Liver (tissue), 9 donors: ENCODE results near the gene AUNIP. TPM values are rescaled to one million over a fixed set of nuclear protein-coding genes. Genes with fewer than 3 reads are reported as not detected.

Source experiments
- DNase-seq: peaks from one replicate; pipeline ENCODE4 v3.0.0-alpha.2; 2017; ENCODE audit warnings: low spot score
- H3K27ac ChIP-seq, 2 donors: one replicate each; pipeline ENCODE4 v1.7.0; 2013; ENCODE audit warnings: inconsistent platforms in 2 of 2, low read length in 2 of 2, control low read depth in 1 of 2, low read depth in 1 of 2, mild to moderate bottlenecking in 1 of 2
- H3K27me3 ChIP-seq, 4 donors: one replicate each; pipeline versions ENCODE4 v1.6.1 to v1.7.0; 2013; ENCODE audit warnings: low read length in 3 of 4, inconsistent platforms in 1 of 4, mild to moderate bottlenecking in 1 of 4, moderate library complexity in 1 of 4; ENCODE audit not compliant: control insufficient read depth in 4 of 4, insufficient read depth in 4 of 4
- H3K36me3 ChIP-seq, 4 donors: one replicate each; pipeline versions ENCODE4 v1.6.1 to v1.7.0; 2013; ENCODE audit warnings: low read length in 3 of 4, mild to moderate bottlenecking in 3 of 4, low read depth in 1 of 4, moderate library complexity in 1 of 4; ENCODE audit not compliant: control insufficient read depth in 4 of 4, insufficient read depth in 3 of 4
- H3K4me1 ChIP-seq, 4 donors: one replicate each; pipeline versions ENCODE4 v1.6.1 to v1.7.0; 2013; ENCODE audit warnings: low read length in 3 of 4, mild to moderate bottlenecking in 3 of 4, moderate library complexity in 1 of 4; ENCODE audit not compliant: control insufficient read depth in 4 of 4, insufficient read depth in 4 of 4
- H3K4me3 ChIP-seq, 3 donors: one replicate each; pipeline versions ENCODE4 v1.6.1 to v1.7.0; 2013; ENCODE audit warnings: low read length in 3 of 3, control low read depth in 1 of 3, low read depth in 1 of 3, mild to moderate bottlenecking in 1 of 3
- H3K9ac ChIP-seq, 2 donors: one replicate each; pipeline ENCODE4 v1.7.0; 2013; ENCODE audit warnings: low read length in 2 of 2, mild to moderate bottlenecking in 2 of 2, moderate library complexity in 2 of 2, control low read depth in 1 of 2, low read depth in 1 of 2
- H3K9me3 ChIP-seq, 4 donors: one replicate each; pipeline versions ENCODE4 v1.6.1 to v1.7.0; 2013; ENCODE audit warnings: low read length in 3 of 4; ENCODE audit not compliant: control insufficient read depth in 4 of 4
- EGR1 ChIP-seq, 2 donors: IDR thresholded peaks; 2 replicates each; pipeline ENCODE4 v1.6.1; 2016 to 2018; ENCODE audit warnings: antibody characterized with exemption in 2 of 2, low read depth in 2 of 2
- FOXA1 ChIP-seq: IDR thresholded peaks from 2 replicates; pipeline ENCODE4 v1.6.1; 2016; ENCODE audit warnings: antibody characterized with exemption
- GABPA ChIP-seq, 2 donors: IDR thresholded peaks in 1 of 2; conservative IDR thresholded peaks in 1 of 2; 2 replicates each; pipeline ENCODE4 v1.6.1; 2016; ENCODE audit warnings: antibody characterized with exemption in 2 of 2, mild to moderate bottlenecking in 1 of 2, moderate library complexity in 1 of 2
- HNF4G ChIP-seq: IDR thresholded peaks from 2 replicates; pipeline ENCODE4 v1.6.1; 2016; ENCODE audit warnings: antibody characterized with exemption
- JUND ChIP-seq, 2 donors: IDR thresholded peaks; 2 replicates each; pipeline ENCODE4 v1.6.1; 2016; ENCODE audit warnings: antibody characterized with exemption in 2 of 2
- MAX ChIP-seq: IDR thresholded peaks from 2 replicates; pipeline ENCODE4 v1.6.1; 2016; ENCODE audit warnings: antibody characterized with exemption
- RAD21 ChIP-seq, 2 donors: IDR thresholded peaks; 2 replicates each; pipeline ENCODE4 v1.6.1; 2016; ENCODE audit warnings: antibody characterized with exemption in 2 of 2, mild to moderate bottlenecking in 2 of 2
- REST ChIP-seq: IDR thresholded peaks from 2 replicates; pipeline ENCODE4 v1.6.1; 2016; ENCODE audit warnings: antibody characterized with exemption, mild to moderate bottlenecking
- RXRA ChIP-seq, 2 donors: IDR thresholded peaks; 2 replicates each; pipeline ENCODE4 v1.6.1; 2017 to 2018; ENCODE audit warnings: antibody characterized with exemption in 2 of 2, mild to moderate bottlenecking in 1 of 2
- SP1 ChIP-seq: IDR thresholded peaks from 2 replicates; pipeline ENCODE4 v1.6.1; 2018; ENCODE audit warnings: antibody characterized with exemption, mild to moderate bottlenecking
- TAF1 ChIP-seq: conservative IDR thresholded peaks from 2 replicates; pipeline ENCODE4 v1.6.1; 2016; ENCODE audit warnings: antibody characterized with exemption, mild to moderate bottlenecking
- YY1 ChIP-seq: IDR thresholded peaks from 2 replicates; pipeline ENCODE4 v1.6.1; 2016; ENCODE audit warnings: antibody characterized with exemption, mild to moderate bottlenecking
- ZBTB33 ChIP-seq: IDR thresholded peaks from 2 replicates; pipeline ENCODE4 v1.6.1; 2016; ENCODE audit warnings: antibody characterized with exemption
- WGBS: extraction: QIAGEN DNeasy Blood & Tissue Kit; methylation state at CpG from one replicate; pipeline ENCODE4 v1.1.7; 2013; 5-methylcytosine and 5-hydroxymethylcytosine counted together
- polyA plus RNA-seq, 2 donors: library from polyadenylated mRNA; stranded (reverse) in 1 of 2; unstranded in 1 of 2; fragments of 200-250 nt in 1 of 2; fragments of >200 nt in 1 of 2; fragmentation: Nextera tagmentation in 1 of 2; extraction: Ambion mirVana in 1 of 2; gene quantifications; one replicate each; pipeline versions ENCODE4 v1.2.1 to v1.2.3, GENCODE V29; 2013 to 2015
- total RNA-seq, 2 donors: library from RNA; depleted of rRNA; stranded (reverse); fragments of >200 nt; gene quantifications; one replicate each; pipeline ENCODE4 v1.2.3, GENCODE V29; 2014
- donor health status: healthy.
- donor health status: healthy.
- donor health status: healthy.
- donor health status: healthy.
- donor health status: healthy.

AUNIP gene
- total and polyA plus RNA-seq, 4 donors, result 0.18 to 9.0 (median 0.56) TPM; not detected in 1

GRCh38 chr1:25832336-25833037, 26.8 kb downstream of the AUNIP start:
- DNase-seq, result no peak

GRCh38 chr1:25831569-25832196, 27.6 kb downstream of the AUNIP start:
- H3K27me3 ChIP-seq, result no peaks in the 10 kb centered on the region
- TF ChIP-seq HNF4G, result no peak
- no peak for TF ChIP-seq SP1
- no peak for TF ChIP-seq EGR1 (IDR thresholded peaks at IDR 0.05; ENCODE audit: low read depth in 2 of 2)
- H3K4me3 ChIP-seq, result no peak overlapping the region
- H3K4me1 ChIP-seq, result no peaks in the 10 kb centered on the region
- no peak overlapping the region for H3K9ac ChIP-seq
- H3K9me3 ChIP-seq, result no peaks in the 10 kb centered on the region
- H3K27ac ChIP-seq, result no peak overlapping the region
- WGBS, result 56% methylated on average over 5 of the region's 5 CpGs
- H3K36me3 ChIP-seq, result peaks cover 18 to 66% (median 63%) of the 10 kb centered on the region in 4 donors
- DNase-seq, result no peak

More at GRCh38 chr1:25832336-25833037, 26.8 kb downstream of the AUNIP start:
- Histone ChIP-seq H3K36me3 (peaks cover 16 to 62% (median 58%) of the 10 kb centered on the region in 4 donors), H3K9ac (no peak overlapping the region), H3K4me1 (no peaks in the 10 kb centered on the region), H3K27me3 (no peaks in the 10 kb centered on the region), H3K9me3 (no peaks in the 10 kb centered on the region), H3K4me3 (no peak overlapping the region), H3K27ac (no peak overlapping the region)
- no peak for TF ChIP-seq HNF4G
- no peak for TF ChIP-seq YY1
- TF ChIP-seq JUND (IDR thresholded peaks at IDR 0.05), result no peak
- TF ChIP-seq GABPA (IDR thresholded peaks at IDR 0.05 in 1 of 2, conservative IDR thresholded peaks at IDR 0.05 in 1 of 2), result no peak
- TF ChIP-seq TAF1, result no peak
- TF ChIP-seq ZBTB33, result no peak
- TF ChIP-seq MAX, result no peak
- no peak for TF ChIP-seq REST
- no peak for TF ChIP-seq RAD21 (IDR thresholded peaks at IDR 0.05)
- no peak for TF ChIP-seq FOXA1
- TF ChIP-seq RXRA (IDR thresholded peaks at IDR 0.05), result no peak
- no peak for TF ChIP-seq SP1
- no peak for TF ChIP-seq EGR1 (IDR thresholded peaks at IDR 0.05; ENCODE audit: low read depth in 2 of 2)
- 80% methylated on average over 6 of the region's 6 CpGs for WGBS
